C4-2B (cell line): ENCODE measurements around the gene PICALM.

ENCODE experiments used
- H3K27ac ChIP-seq: fragments of 450-650 bp; 2 replicates; pipeline ENCODE4 v1.5.1; 2017
- ZFX ChIP-seq: fragments of 450-650 bp; IDR thresholded peaks from 2 replicates; pipeline ENCODE4 v1.6.1; 2017
- TF ChIP-seq, protein P1 (sequence below): fragments of 450-650 bp; conservative IDR thresholded peaks from 2 replicates; pipeline ENCODE4 v1.5.1; 2017; ENCODE audit warnings: mild to moderate bottlenecking

Gene PICALM

DNA sequence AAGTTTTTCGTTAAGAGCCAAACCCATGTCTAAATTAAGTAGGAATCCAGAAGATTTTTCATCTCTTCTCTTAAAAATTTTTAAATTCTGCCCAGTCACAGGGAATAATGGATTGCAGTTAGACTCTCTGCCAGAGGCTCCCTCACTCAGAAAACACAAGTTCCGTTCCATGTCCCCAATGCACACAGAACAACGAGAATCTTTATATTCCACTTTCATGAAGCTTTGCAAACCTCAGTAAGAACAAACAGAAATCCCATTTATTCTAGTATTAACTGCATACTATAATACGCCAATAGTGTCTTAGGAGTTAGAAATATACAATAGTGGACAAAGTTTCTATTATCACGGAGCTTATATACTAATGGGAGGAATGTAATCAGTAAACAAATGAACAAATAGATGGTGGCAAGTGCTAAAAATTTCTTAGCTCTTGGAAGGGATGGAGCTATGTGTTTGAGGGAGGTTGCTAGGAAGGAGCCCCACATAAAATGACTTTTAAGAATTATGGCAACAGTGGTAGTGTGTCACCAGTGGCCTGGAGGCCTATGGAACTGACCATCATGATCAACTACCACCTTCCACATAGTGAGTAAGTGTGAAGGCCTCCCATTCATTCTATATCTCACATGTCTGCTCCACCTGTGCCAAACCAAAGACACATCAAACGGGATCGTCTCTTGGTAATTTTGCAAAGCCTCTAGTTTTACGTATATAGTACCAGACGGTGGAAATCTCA is 24.9 kb downstream of the PICALM start:
- no peak overlapping the region for H3K27ac ChIP-seq
- no peak for TF ChIP-seq ZFX
- TF ChIP-seq, protein P1, sequence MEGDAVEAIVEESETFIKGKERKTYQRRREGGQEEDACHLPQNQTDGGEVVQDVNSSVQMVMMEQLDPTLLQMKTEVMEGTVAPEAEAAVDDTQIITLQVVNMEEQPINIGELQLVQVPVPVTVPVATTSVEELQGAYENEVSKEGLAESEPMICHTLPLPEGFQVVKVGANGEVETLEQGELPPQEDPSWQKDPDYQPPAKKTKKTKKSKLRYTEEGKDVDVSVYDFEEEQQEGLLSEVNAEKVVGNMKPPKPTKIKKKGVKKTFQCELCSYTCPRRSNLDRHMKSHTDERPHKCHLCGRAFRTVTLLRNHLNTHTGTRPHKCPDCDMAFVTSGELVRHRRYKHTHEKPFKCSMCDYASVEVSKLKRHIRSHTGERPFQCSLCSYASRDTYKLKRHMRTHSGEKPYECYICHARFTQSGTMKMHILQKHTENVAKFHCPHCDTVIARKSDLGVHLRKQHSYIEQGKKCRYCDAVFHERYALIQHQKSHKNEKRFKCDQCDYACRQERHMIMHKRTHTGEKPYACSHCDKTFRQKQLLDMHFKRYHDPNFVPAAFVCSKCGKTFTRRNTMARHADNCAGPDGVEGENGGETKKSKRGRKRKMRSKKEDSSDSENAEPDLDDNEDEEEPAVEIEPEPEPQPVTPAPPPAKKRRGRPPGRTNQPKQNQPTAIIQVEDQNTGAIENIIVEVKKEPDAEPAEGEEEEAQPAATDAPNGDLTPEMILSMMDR: no peak

- H3K27ac ChIP-seq: no peak overlapping the region
Measured at GRCh38 chr11:86041975-86042378, 26.9 kb downstream of the PICALM start.

GRCh38 chr11:86040919-86041850 is 27.7 kb downstream of the PICALM start:
- TF ChIP-seq, protein P1: no peak
- TF ChIP-seq ZFX: no peak
- H3K27ac ChIP-seq: no peak overlapping the region

More at GRCh38 chr11:86041975-86042378, 26.9 kb downstream of the PICALM start:
- no peak for TF ChIP-seq ZFX
- TF ChIP-seq, protein P1: peak; percentile 93

GRCh38 chr11:86039094-86039493 is 29.8 kb downstream of the PICALM start:
- TF ChIP-seq, protein P1: no peak
- TF ChIP-seq ZFX: no peak
- H3K27ac ChIP-seq: no peak overlapping the region

DNA sequence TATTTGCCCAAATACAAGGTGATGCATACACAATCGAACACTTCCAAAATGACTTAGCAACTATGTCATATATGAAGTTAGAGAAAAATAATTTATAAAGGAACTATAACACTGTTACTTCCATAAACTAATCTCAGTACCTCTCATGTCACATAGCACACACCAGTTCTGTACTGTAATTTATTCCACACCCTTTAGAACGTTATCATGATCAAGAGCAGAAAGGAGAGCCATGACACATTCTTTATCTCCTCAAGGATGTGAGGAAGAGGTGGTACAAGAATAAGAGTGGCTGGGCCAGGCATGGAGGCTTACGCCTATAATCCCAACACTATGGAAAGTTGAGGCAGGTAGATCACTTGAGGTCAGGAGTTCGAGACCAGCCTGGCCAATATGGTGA is 31.1 kb downstream of the PICALM start:
- TF ChIP-seq, protein P1: no peak
- no peak for TF ChIP-seq ZFX
- H3K27ac ChIP-seq: no peak overlapping the region

- TF ChIP-seq, protein P1: no peak
- TF ChIP-seq ZFX: no peak
- H3K27ac ChIP-seq: no peak overlapping the region
Measured at GRCh38 chr11:86035920-86036319, 33.0 kb downstream of the PICALM start.

DNA sequence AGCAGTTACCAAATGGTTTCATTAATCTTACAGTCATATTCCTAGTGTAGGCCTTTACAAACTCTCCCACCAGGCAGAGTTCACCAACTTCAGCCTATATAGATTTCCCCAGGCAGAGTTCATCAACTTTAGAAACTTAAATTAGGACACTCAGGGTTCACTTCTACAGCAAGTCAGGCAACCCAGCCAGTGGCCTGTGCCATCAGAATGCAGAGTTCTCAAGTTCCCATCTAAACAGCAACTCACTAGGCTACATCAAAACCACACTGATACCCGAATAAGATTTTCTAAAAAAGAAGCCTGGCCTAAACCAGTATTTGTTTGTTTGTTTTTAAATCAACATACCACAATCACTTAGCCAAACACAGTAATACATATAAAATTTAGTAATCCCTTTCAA is 33.7 kb downstream of the PICALM start:
- TF ChIP-seq, protein P1: no peak
- no peak for TF ChIP-seq ZFX
- no peak overlapping the region for H3K27ac ChIP-seq
